GM21825 (cell line): ENCODE measurements around the gene MACF1.

Source experiments
- ATAC-seq: cut with Tn5 transposase; IDR thresholded peaks from one replicate; pipeline ENCODE4 v1.9.1; 2021; ENCODE audit warnings: mild to moderate bottlenecking, moderate library complexity; ENCODE audit not compliant: unreplicated experiment

The MACF1 gene

DNA sequence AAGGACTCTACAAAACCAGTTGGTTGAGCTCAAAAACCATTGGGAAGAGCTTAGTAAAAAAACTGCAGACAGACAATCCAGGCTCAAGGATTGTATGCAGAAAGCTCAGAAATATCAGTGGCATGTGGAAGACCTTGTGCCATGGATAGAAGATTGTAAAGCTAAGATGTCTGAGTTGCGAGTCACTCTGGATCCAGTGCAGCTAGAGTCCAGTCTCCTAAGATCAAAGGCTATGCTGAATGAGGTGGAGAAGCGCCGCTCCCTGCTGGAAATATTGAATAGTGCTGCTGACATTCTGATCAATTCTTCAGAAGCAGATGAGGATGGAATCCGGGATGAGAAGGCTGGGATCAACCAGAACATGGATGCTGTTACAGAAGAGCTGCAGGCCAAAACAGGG lies 183.0 kb downstream of the MACF1 start:
- no peak for ATAC-seq

DNA sequence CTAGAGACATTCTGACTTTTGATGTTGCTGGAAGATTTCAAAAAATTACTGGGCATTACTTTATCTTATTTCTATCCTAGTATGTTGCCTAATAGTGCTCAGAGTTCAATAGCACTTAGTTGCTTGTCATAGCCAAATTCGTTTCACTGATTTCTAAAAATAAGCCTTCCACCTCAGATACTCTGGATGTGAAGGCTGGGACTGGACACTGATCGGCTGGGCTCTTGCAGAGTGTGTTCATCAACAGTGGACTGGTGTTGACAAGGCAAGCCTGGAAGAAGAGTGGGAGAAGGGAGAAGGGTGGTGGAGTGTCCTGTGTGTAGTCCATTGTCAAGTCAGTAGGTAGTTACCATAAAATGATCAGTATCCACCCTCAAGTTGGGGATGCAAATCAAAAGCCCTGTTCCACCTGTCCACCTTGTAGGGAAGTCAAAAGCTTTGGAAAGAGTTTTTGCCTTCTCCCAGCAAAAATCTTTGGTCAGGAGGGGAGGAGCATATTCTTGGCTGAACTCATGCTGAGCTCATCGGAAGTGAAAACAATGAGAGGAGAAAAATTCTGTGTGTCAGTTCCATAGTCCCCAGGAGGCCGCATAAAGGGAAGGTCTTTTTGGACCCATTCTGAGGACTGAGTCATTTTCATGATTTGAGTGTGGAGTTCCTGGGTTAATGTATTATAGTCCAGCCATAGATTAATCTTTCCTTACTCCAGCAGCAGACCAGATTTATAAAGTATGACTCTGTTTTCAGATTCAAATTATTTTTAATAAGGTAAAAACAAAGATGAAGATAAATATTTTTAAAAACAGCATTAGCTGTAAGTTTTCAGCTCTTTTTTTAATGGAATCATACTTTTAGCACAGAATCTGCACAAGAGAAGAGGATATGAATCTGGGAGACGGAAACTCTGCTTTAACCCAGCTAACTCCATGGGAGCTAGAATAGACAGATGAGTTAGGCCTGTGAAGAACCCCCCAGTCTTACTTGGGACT lies 187.5 kb downstream of the MACF1 start:
- no peak for ATAC-seq

DNA sequence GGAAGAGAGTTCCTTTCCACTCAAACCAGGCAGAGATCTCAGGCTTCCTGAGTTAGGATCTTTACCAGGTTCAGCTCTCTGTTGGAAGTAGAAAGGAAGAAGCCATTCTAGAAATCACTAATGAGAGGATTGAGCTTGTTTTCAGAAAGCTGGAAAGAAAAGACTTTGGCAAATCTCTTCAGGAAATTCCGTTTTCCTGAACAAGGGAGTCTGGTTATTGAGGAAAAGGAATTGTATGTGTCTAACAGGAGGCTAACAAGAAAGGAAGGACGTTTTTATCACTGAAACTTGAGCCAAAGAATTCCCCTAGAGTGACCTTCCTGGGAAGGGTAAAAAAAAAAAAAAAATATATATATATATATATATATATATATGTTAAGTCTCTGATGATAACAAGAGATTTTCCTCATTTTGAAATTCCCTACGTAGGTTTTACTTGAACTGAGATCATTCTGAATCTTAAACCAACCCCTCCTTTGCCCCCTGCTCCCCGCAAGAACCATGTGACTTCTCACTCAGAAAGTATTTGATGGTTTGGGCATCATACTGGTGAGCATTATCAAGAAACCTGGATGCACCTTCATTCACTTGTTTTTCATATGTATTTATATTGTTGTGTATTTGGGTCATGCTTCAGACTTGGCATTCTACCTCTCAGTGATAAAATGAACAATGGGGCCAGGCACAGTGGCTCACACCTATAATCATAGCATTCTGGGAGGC lies 188.5 kb downstream of the MACF1 start:
- ATAC-seq: no peak

GRCh38 chr1:39393645-39394044 lies 189.2 kb downstream of the MACF1 start:
- no peak for ATAC-seq

DNA sequence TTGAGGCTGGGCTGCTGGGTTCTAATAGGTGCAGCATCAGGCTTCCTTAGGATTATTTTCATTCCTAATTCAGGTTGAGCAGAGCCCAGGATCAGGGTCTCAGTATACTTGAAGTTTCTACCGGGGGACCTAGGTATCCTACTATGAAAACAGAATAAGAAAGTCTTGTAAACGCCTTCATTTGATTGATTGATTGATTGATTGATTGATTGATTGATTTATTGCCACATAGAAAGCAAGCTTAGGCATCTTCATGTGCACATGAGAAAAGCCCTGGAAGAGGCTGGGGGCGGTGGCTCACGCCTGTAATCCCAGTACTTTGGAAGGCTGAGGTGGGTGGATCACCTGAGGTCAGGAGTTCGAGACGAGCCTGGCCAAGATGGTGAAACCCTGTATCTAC lies 189.6 kb downstream of the MACF1 start:
- ATAC-seq: no peak

- ATAC-seq: no peak
These were observed 190.1 kb downstream of the MACF1 start for GRCh38 chr1:39394598-39394997.

DNA sequence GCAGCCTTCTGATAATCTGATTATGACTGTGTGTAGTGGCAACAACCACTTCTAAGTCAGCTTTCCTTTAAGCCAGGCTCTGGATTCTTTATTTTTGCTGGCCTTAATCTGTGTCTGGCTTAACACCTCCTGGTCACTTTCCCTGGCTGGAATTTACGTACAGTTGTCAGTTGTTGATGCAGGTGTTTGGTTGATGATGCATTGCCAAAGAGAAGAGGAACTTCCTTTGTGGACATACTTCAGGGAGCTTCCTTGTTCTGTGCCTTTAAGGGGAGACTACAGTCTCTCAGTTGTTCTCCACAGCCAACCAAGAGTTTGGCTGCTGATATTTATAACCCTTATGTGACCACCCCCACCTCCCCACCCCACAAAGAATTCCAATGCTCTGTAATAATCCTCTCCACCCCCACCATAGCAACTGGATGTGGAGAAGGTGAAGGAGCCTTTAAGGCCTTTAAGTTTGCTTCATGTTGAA lies 190.9 kb downstream of the MACF1 start:
- no peak for ATAC-seq

DNA sequence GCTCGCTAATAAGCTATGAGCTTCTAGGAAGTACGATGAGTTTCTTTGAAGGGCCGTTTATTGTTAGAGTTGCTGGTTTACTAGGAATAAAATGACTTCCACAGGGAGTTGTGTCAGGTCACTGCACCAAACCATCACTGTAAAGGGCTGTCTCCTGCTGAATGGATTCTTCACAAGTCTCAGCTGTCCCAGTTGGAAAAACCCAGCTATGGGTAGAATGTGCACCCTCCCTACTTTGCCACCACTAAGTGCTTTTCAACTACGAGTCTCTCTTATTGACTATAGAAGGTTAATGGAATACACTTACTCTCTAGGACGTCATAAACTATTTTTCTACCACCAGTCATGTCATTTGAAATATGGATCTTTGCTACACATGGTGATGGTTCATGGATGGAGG lies 192.2 kb downstream of the MACF1 start:
- ATAC-seq: no peak

GRCh38 chr1:39397487-39397886 lies 193.0 kb downstream of the MACF1 start:
- no peak for ATAC-seq

DNA sequence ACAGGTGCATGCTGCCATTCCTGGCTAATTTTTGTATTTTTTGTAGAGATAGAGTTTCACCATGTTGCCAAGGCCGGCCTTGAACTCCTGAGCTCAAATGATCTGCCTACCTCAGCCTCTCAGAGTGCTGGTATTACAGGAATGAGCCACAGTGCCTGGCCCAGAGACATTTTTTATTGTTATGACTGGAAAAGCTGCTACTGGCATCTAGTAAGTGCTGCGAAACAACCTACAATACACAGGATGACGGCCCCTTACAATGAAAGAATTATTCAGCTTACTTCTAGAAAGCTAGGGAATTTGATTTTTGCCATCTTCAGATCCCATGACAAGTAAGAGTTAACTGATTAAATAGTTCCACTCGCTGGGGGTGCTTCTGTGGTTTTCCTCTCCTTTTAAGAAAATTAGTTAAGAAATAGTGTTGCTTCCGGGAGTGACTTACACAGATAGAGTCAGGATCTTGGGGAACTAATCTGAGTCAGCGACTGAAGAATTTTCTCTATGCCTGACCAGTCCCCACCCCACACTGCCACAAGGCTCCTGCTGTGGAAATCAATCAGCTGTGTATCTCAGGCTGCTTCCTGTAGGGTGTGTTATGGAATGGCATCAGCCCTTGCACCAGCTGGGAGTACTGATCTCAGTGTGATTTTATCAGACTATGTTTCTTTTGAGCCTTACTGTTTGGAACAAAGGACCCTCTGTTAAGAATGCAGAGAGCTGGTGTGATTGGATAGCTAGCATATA lies 194.0 kb downstream of the MACF1 start:
- no peak for ATAC-seq

DNA sequence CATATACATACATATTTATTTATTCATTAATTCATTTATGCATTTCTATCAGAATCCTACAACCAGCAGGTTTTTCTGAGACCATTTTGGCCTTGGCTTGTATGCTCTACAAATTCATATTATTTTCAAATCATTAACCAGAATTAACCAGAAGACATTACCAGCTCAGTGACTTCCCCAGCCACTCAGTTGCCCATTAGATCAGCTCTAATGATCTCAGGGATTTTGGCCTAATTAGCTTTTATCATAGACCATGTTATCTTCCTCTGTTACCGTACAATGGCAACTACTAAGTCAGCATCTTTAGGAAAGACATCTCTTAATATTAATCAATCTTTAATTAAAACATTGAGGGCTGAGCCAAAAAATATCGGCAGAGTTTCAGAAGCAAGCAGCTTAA lies 196.6 kb downstream of the MACF1 start:
- ATAC-seq: no peak

GRCh38 chr1:39404876-39405275 lies 200.4 kb downstream of the MACF1 start:
- ATAC-seq: no peak

- ATAC-seq: no peak
These were observed 200.9 kb downstream of the MACF1 start for GRCh38 chr1:39405358-39405757.

DNA sequence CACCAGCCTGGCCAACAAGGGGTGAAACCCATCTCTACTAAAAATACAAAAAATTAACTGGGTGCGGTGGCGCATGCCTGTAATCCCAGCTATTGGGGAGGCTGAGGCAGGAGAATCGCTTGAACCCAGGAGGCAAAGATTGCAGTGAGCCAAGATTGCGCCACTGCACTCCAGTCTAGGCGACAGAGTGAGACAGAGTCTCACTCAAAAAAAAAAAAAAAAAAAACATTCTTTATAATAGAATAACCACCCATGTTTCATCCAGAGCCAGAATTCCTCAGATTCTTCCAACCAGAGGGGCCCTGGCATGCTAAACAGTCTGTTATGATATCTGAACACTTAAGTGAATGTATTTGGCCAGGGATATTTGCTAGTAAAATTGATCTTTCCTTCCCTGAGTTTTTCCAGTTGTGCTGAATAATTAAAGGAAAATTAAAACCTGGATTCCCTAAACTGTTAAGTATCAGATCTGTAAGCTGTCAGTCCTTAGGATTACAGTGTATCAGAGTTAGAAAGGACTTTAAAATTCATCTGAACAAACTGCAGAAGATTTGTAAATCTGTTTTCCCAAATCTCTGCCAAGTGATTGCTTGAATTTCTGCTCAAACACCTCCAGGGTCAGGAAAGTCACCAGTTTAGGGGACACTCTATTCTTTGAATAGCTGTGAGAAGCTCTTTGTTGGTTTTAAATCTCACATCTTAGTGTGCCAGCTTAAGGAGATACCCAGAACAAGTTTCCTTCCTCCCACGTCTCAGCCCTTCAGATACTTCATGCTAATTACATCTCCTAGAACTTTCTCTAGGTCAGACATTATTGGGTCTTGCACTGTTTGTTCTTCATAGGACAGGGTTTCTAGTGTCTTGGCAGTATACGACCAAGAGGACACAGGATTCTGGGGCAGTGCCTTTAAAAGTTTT lies 202.3 kb downstream of the MACF1 start:
- no peak for ATAC-seq

- ATAC-seq: no peak
These were observed 203.0 kb downstream of the MACF1 start for GRCh38 chr1:39407510-39407895.

DNA sequence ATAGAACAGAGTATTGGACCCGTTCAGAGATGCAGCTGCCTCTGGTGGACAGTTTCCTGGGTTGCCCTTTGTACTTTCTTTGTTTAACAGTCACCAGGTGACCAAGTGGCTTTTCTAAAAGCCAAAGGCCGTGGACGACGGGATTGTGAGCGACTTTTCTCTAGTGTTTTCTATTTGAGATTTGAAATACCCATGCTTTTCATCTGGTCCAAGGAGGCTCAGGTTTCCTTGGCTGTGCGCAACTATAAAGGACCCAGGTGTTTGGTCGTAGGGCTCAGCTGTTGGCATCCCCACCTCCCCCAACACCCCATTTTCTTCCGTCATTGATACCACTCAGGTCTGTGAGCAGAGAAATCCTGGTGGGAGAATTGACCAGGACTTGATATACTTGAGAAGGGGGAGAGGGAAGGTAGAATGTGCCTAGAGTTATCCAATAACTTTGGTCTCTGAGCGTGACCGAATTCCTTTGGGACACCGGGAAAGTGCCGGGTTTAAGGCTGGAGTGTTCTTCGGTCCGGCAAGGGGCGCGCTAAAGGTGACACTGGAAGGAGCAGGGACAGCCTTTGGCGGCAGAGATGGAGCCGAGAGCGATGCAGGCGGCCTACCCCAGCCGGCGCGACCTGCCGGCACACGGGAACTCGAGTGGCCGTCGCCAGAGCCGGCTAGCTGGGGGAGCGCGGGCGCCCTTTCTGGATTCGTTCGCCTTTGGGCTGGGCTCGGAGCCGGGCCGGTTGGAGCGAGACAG lies 203.6 kb downstream of the MACF1 start:
- ATAC-seq: no peak

DNA sequence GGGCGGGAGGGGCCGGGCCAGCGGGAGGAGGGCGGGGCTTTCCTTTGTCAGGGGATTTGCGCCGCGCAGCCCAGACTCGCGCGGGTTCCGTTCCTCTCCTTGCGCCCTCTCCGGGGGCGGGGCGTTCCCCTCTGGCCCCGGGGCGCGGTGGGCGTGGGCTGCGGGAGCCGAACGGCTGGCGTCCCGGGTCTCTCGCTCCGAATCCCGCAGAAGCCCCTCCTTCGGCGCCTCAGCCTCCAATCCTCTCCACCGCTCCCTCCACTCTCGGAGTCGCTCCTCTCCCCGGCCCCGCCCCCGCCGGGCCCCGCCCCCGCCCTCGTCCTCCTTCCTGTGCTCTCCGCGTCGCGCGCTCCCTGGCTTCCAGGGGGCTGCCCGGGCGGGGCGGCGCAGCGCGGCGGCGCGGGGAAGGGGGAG lies 204.2 kb downstream of the MACF1 start:
- ATAC-seq: peak; percentile 68

GRCh38 chr1:39409055-39409816 lies 204.7 kb downstream of the MACF1 start:
- no peak for ATAC-seq
